GM18951 (cell line): ENCODE results near the gene ELOB.

Source experiments
- POLR2A ChIP-seq: IDR thresholded peaks from 4 replicates; pipeline ENCODE4 v1.6.1; 2011; ENCODE audit warnings: mild to moderate bottlenecking; ENCODE audit not compliant: insufficient read length, insufficient read depth; ENCODE audit errors: extremely low read depth
- in situ Hi-C: fragments of 300-500 bp; cut with MboI; formaldehyde crosslinking; loops from one replicate; pipeline ENCODE4 v1.12.0; 2022; ENCODE audit warnings: low sequenced_read_pairs, mixed read lengths, inconsistent platforms; ENCODE audit not compliant: unreplicated experiment

ELOB gene

DNA sequence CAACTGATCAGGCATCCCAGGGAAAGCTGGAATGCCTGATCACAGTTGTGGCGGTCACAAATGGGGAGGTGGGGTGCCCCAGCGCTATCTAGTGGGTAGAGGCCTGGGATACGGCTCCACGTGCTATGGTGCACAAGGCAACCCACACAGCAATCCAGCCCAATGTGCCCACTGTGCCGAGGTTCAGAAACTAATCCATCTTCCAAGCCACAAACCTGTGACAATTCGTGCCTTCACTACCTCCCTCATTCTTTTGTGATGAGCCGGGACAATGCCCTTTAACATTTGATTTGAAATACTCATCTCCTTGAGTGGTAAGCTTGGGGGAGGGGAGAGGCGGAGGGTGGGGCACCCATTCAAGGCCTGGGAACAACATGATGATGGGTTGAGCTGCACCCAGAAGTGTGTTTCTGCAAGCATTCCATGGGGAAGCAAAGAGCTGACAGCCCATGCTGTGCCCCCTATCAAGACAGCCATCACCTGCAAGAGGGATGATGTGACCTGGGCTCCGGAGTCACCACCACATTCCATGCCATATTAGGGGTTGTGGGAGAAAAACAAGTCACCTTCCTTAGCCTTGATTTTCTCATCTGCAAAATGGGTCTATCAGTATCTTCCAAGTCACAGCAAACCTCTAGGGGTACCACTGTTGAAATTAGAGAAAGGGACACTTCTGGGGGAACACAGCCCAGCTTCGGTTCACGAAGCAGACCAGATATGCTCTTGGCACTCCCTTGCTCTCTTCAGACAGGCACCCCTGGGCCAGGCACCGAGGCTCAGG lies 3.7 kb downstream of the ELOB start:
- in situ Hi-C loops: no loop called here
- TF ChIP-seq POLR2A: no peak

DNA sequence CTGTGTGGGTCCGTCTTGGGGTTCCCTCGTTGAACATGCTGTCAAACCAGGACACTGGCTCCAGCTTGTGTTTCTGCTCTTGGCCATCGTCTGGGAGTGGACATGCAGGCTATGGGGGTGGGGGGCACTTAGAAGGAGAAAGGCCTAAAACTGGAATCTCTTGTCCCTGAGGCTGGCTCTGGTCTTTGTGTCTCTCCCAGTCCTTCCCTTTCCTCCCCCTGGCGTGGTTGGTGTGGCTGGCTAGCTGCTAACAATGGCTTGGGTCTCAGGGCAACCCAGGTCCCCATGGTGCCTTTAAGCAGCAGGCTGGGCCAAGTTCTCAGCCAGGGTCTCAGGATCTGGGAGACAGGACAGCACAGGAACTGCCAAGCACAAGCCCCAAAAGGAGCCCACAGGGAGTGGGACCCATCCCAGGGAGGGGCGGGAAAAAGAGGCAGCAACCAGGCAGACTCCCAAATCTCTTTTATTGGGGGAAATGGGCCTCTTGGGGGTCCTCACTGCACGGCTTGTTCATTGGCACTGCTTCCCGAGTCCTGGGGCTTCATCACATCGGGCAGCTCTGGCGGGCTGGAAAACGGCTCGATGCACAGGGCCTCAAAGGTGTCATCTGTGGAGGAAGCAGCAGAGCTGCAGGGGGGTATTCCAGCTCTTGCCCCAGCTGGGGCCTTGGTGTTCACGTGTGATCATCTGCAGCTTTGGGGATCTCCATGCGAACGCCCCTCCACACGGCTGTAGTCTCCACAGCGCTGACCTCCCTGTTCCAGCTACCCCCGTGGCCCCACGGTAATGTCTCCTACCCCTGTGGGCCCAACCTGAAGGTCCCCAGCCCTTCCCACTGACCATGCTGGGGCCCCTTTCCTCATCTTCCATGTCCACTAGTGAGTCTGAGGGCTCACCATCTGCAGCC lies 5.3 kb downstream of the ELOB start:
- TF ChIP-seq POLR2A: no peak
- in situ Hi-C loops: no loop called here

GRCh38 chr16:2770057-2770951 lies 6.8 kb downstream of the ELOB start:
- in situ Hi-C loops: no loop called here
- no peak for TF ChIP-seq POLR2A

DNA sequence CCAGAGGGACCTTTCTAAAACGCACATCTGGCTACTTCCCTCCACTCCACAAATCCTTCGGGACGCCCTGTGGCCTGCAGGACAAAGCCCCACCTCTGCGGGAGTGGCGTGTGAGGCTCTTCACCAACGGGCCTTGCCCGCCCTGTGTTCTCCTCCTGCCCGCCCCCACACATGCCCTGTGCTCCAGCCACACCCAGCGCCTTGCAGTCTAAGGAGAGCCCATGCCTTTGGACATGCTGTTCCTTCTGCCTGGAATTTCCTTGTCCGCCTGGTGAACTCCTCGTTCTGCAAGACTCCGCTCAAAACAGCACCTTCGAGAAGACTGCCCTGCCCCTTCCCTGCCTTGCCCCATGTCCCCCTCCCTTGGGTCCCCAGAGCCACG lies 7.4 kb downstream of the ELOB start:
- in situ Hi-C loops: no loop called here

DNA sequence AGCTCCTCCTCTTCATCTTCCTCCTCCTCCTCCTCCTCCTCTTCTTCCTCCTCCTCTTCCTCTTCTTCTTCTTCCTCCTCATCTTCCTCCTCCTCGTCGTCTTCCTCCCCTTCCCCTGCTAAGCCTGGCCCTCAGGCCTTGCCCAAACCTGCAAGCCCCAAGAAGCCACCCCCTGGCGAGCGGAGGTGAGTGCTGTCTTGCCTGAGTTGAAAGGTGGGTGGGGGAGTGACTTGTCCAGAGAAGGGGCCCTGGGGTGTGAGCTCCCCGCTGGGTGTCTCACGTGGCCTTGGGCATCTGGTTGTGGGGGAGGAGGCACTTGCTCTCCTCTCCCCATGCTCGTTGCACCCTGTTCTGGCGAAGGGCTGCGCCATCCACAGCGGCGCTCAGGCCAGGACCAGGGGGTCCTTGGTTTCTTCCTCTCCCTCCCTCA lies 8.0 kb downstream of the ELOB start:
- TF ChIP-seq POLR2A: no peak

More for the DNA sequence above, 7.4 kb downstream of the ELOB start:
- no peak for TF ChIP-seq POLR2A

DNA sequence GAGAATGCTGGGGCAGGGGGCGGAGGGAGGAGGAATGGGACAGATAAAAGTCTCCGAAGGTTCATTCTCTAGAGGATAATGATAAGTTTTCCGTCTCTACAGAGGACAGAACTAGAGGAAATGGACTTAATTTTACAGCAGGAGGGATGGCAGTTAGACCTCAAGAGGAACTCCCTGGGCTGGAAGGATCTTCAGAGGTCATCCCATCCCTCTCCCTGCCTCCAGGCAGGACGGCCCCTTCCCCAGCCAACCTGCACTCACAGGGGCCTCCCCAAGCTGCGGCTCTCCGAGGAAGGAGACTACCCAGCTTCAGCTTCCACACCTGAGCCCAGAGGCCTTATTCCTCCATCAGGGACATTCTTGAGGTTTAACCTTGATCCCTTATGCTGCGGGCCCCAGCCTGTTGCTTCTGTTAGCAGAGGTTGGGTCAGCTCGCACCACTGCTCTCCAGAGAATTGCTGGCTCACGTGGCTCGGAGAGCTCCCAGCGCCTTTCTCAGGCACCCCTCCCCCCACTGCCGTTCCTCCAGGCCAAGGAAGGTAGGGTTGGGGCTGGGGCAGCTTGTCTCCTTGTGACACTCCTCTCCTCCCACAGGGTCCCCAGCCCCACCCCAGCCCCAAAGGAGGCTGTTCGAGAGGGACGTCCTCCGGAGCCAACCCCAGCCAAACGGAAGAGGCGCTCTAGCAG lies 8.5 kb downstream of the ELOB start:
- TF ChIP-seq POLR2A: no peak
- in situ Hi-C loops: no loop called here

More for the DNA sequence above, 8.0 kb downstream of the ELOB start:
- in situ Hi-C loops: no loop called here

- TF ChIP-seq POLR2A: peak; percentile 4
- in situ Hi-C loops: no loop called here
Measured at GRCh38 chr16:2767891-2768290, 9.2 kb downstream of the ELOB start.

DNA sequence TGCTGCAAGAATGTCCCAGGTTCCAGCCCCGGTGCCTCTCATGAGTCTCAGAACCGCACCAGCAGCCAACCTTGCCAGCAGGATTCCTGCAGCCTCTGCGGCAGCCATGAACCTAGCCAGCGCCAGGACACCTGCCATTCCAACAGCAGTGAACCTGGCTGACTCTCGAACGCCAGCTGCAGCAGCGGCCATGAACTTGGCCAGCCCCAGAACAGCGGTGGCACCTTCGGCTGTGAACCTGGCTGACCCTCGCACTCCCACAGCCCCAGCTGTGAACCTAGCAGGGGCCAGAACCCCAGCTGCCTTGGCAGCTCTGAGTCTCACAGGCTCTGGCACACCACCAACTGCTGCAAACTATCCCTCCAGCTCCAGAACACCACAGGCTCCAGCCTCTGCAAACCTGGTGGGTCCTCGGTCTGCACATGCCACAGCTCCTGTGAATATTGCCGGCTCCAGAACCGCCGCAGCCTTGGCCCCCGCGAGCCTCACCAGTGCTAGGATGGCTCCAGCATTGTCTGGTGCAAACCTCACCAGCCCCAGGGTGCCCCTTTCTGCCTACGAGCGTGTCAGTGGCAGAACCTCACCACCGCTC lies 9.8 kb downstream of the ELOB start:
- in situ Hi-C loops: no loop called here
- peak; percentile 8 for TF ChIP-seq POLR2A

DNA sequence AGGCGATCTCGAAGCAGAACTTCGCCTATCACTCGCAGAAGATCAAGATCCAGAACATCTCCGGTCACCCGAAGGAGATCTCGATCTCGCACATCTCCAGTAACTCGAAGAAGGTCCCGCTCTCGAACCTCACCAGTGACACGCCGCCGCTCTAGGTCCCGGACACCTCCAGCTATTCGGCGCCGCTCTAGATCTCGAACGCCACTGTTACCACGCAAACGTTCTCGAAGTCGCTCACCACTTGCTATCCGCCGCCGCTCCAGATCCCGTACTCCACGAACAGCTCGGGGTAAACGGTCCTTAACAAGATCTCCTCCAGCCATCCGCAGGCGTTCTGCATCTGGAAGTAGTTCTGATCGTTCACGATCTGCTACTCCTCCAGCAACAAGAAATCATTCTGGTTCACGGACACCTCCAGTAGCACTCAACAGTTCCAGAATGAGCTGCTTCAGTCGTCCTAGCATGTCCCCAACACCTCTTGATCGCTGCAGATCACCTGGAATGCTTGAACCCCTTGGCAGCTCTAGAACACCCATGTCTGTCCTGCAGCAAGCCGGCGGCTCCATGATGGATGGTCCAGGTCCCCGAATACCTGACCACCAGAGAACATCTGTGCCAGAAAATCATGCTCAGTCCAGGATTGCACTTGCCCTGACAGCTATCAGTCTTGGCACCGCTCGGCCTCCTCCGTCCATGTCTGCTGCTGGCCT lies 10.5 kb downstream of the ELOB start:
- TF ChIP-seq POLR2A: no peak

GRCh38 chr16:2765462-2766404 lies 11.3 kb downstream of the ELOB start:
- in situ Hi-C loops: no loop called here
- no peak for TF ChIP-seq POLR2A

More for the DNA sequence above, 10.5 kb downstream of the ELOB start:
- in situ Hi-C loops: no loop called here
